NCI-H2227 (cell line): ENCODE measurements around the gene CD40.
"Not testable (repeated sequence)": the region's sequence is repeated elsewhere in the genome, so short reads cannot be mapped to it uniquely, and the experiment has no call there.

Experiments
- DNase-seq: peaks from one replicate; lab custom pipeline; 2025; ENCODE audit not compliant: unreplicated experiment; lab: John Stamatoyannopoulos, UW

CD40 gene

GRCh38 chr20:46091622-46092535 is 26.2 kb upstream of the CD40 start:
- not testable (repeated sequence) for DNase-seq

GRCh38 chr20:46093531-46093930 is 24.6 kb upstream of the CD40 start:
- DNase-seq: no peak

- no peak for DNase-seq
These were observed 18.4 kb upstream of the CD40 start for GRCh38 chr20:46099491-46100287.

- DNase-seq: not testable (repeated sequence)
These were observed 17.7 kb upstream of the CD40 start for GRCh38 chr20:46100444-46100843.

- DNase-seq: no peak
These were observed 17.1 kb upstream of the CD40 start for GRCh38 chr20:46100988-46101387.

- no peak for DNase-seq
These were observed 16.2 kb upstream of the CD40 start for GRCh38 chr20:46101957-46102356.

- DNase-seq: no peak
These were observed 15.2 kb upstream of the CD40 start for GRCh38 chr20:46102940-46103339.

GRCh38 chr20:46104262-46104661 is 13.9 kb upstream of the CD40 start:
- no peak for DNase-seq

- DNase-seq: peak; percentile 68
These were observed 11.1 kb upstream of the CD40 start for GRCh38 chr20:46107061-46107460.

GRCh38 chr20:46108435-46108841 is 9.7 kb upstream of the CD40 start:
- DNase-seq: no peak

GRCh38 chr20:46108976-46109375 is 9.1 kb upstream of the CD40 start:
- DNase-seq: no peak

GRCh38 chr20:46111028-46111835 is 6.9 kb upstream of the CD40 start:
- no peak for DNase-seq

- DNase-seq: no peak
These were observed 6.3 kb upstream of the CD40 start for GRCh38 chr20:46111836-46112212.

GRCh38 chr20:46112430-46113112 is 5.5 kb upstream of the CD40 start:
- DNase-seq: no peak

- DNase-seq: no peak
These were observed 5.0 kb upstream of the CD40 start for GRCh38 chr20:46113113-46113470.

GRCh38 chr20:46114449-46114848 is 3.7 kb upstream of the CD40 start:
- DNase-seq: no peak

- DNase-seq: no peak
These were observed 437 bp downstream of the CD40 start for GRCh38 chr20:46118481-46119020.

- no peak for DNase-seq
These were observed 973 bp downstream of the CD40 start for GRCh38 chr20:46119028-46119546.

- DNase-seq: no peak
These were observed 1.4 kb downstream of the CD40 start for GRCh38 chr20:46119547-46119946.

GRCh38 chr20:46120136-46120535 is 2.0 kb downstream of the CD40 start:
- no peak for DNase-seq
